ENCODE measurements around the gene CYB5RL.

DNA sequence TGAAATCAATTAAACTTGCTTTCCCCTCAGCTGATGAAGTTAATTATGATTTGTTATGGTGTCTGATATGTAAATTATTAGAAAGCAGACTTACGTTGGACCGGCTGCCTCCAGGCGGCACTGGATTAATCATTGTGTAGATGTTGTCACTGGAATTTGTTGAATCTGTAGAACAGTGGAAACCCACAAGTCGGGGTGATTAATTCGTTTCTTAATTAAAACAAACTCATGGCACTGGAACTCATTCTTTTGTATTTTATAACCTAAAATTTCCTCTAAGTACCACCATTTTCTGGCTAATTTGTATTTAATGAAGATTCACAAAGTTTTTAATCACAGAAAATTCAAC is 39.2 kb upstream of the CYB5RL start:
- TF ChIP-seq CTCF (IDR thresholded peaks at IDR 0.05; ENCODE audit: insufficient read depth, low read depth, low read length) (no peak), EZH2 (IDR thresholded peaks at IDR 0.05; ENCODE audit: insufficient read depth, low read length) (no peak)

All from astrocyte (in vitro differentiated cells and primary cell).